Activated CD8-positive, alpha-beta memory T cell treated with anti-CD3 and anti-CD28 coated beads, Interleukin-2, amount 50 U/mL, for 24 hours (primary cell): ENCODE results near the gene PRKCA.
"Not testable (repeated sequence)": the region's sequence is repeated elsewhere in the genome, so short reads cannot be mapped to it uniquely, and the experiment has no call there.

Experiments used
- DNase-seq: peaks from one replicate; pipeline ENCODE4 v3.0.0-alpha.2; 2020; ENCODE audit errors: extremely low read depth

The PRKCA gene

GRCh38 chr17:66326476-66327047 lies 24.1 kb downstream of the PRKCA start:
- DNase-seq = no peak

- DNase-seq = no peak
Observed at GRCh38 chr17:66330646-66331037, 28.2 kb downstream of the PRKCA start.

GRCh38 chr17:66331038-66331816 lies 28.8 kb downstream of the PRKCA start:
- no peak for DNase-seq

GRCh38 chr17:66335797-66336196 lies 33.4 kb downstream of the PRKCA start:
- DNase-seq = no peak

GRCh38 chr17:66337268-66337667 lies 34.9 kb downstream of the PRKCA start:
- no peak for DNase-seq

GRCh38 chr17:66337866-66338485 lies 35.6 kb downstream of the PRKCA start:
- no peak for DNase-seq

GRCh38 chr17:66338937-66339336 lies 36.5 kb downstream of the PRKCA start:
- DNase-seq = no peak

- no peak for DNase-seq
Observed at GRCh38 chr17:66339561-66339960, 37.1 kb downstream of the PRKCA start.

- no peak for DNase-seq
Observed at GRCh38 chr17:66340720-66341119, 38.3 kb downstream of the PRKCA start.

GRCh38 chr17:66341462-66341861 lies 39.0 kb downstream of the PRKCA start:
- no peak for DNase-seq

GRCh38 chr17:66342263-66342662 lies 39.9 kb downstream of the PRKCA start:
- DNase-seq = not testable (repeated sequence)

- no peak for DNase-seq
Observed at GRCh38 chr17:66343531-66344078, 41.2 kb downstream of the PRKCA start.

GRCh38 chr17:66344473-66344872 lies 42.1 kb downstream of the PRKCA start:
- no peak for DNase-seq

- no peak for DNase-seq
Observed at GRCh38 chr17:66345264-66345663, 42.9 kb downstream of the PRKCA start.

GRCh38 chr17:66345949-66346638 lies 43.7 kb downstream of the PRKCA start:
- DNase-seq = not testable (repeated sequence)

- no peak for DNase-seq
Observed at GRCh38 chr17:66347661-66348514, 45.5 kb downstream of the PRKCA start.

- no peak for DNase-seq
Observed at GRCh38 chr17:66348584-66349165, 46.3 kb downstream of the PRKCA start.

- no peak for DNase-seq
Observed at GRCh38 chr17:66349521-66350254, 47.3 kb downstream of the PRKCA start.

- not testable (repeated sequence) for DNase-seq
Observed at GRCh38 chr17:66350576-66350975, 48.2 kb downstream of the PRKCA start.

GRCh38 chr17:66351033-66351432 lies 48.6 kb downstream of the PRKCA start:
- no peak for DNase-seq
